Smooth muscle cell (in vitro differentiated cells): ENCODE measurements around the gene SERPINE2. TPM values are rescaled to one million over a fixed set of nuclear protein-coding genes. Genes with fewer than 3 reads are reported as not detected.

Source experiments
- DNase-seq: peaks from one replicate; lab custom pipeline; 2025; ENCODE audit not compliant: unreplicated experiment; lab: John Stamatoyannopoulos, UW
- H2AFZ ChIP-seq: fragments of 200-600 bp; sonication (generic); 2 replicates; pipeline ENCODE4 v1.6.0; 2016; ENCODE audit warnings: antibody characterized with exemption, low read depth, mild to moderate bottlenecking
- H3F3A ChIP-seq: fragments of 200-600 bp; sonication (generic); 2 replicates; pipeline ENCODE4 v1.6.0; 2017; ENCODE audit warnings: antibody characterized with exemption, low read depth
- H3K27ac ChIP-seq: fragments of 200-600 bp; sonication (generic); 2 replicates; pipeline ENCODE4 v1.5.1; 2016; ENCODE audit warnings: low read depth, mild to moderate bottlenecking
- H3K27me3 ChIP-seq: fragments of 200-600 bp; sonication (generic); 2 replicates; pipeline ENCODE4 v1.6.1; 2016; ENCODE audit warnings: low read depth, mild to moderate bottlenecking
- H3K36me3 ChIP-seq: fragments of 200-600 bp; sonication (generic); 2 replicates; pipeline ENCODE4 v1.5.1; 2016; ENCODE audit warnings: low read depth
- H3K4me1 ChIP-seq: fragments of 200-600 bp; sonication (generic); 2 replicates; pipeline ENCODE4 v1.5.1; 2016; ENCODE audit warnings: low read depth
- H3K4me2 ChIP-seq: fragments of 200-600 bp; sonication (generic); 2 replicates; pipeline ENCODE4 v1.6.0; 2016; ENCODE audit warnings: mild to moderate bottlenecking
- H3K4me3 ChIP-seq: fragments of 200-600 bp; sonication (generic); 2 replicates; pipeline ENCODE4 v1.5.1; 2016; ENCODE audit warnings: mild to moderate bottlenecking
- H3K79me2 ChIP-seq: fragments of 200-600 bp; sonication (generic); 2 replicates; pipeline ENCODE4 v1.6.0; 2016; ENCODE audit warnings: low read depth, mild to moderate bottlenecking
- H3K9ac ChIP-seq: fragments of 200-600 bp; sonication (generic); 2 replicates; pipeline ENCODE4 v1.6.0; 2016; ENCODE audit warnings: low read depth
- H3K9me3 ChIP-seq: fragments of 200-600 bp; sonication (generic); replicated peaks from 2 replicates; pipeline ENCODE4 v1.5.1; 2016; ENCODE audit warnings: low read depth
- H4K20me1 ChIP-seq: fragments of 200-600 bp; sonication (generic); 2 replicates; pipeline ENCODE4 v1.6.0; 2016; ENCODE audit warnings: low read depth
- WGBS: methylation state at CpG from one replicate; pipeline ENCODE4 v1.1.7; 2016; ENCODE audit warnings: low lambda C conversion rate; 5-methylcytosine and 5-hydroxymethylcytosine counted together
- polyA plus RNA-seq: library from polyadenylated mRNA; unstranded; fragments of >200 nt; fragmentation: Nextera tagmentation; extraction: Ambion mirVana; gene quantifications from 2 replicates; pipeline ENCODE4 v1.2.1, GENCODE V29; 2016
- total RNA-seq: library from RNA; depleted of rRNA; stranded (reverse); fragments of >200 nt; gene quantifications from 2 replicates; pipeline ENCODE4 v1.2.3, GENCODE V29; 2014
- TF ChIP-seq, protein P1 (sequence below): fragments of 200-600 bp; sonication (generic); IDR thresholded peaks from 2 replicates; pipeline ENCODE4 v1.5.1; 2017; ENCODE audit warnings: borderline replicate concordance, mild to moderate bottlenecking, antibody characterized with exemption; ENCODE audit not compliant: insufficient read depth, poor library complexity, severe bottlenecking

The SERPINE2 gene
- total and polyA plus RNA-seq, 2 experiments from 2014 or later: 2,183 to 3,094 TPM

DNA sequence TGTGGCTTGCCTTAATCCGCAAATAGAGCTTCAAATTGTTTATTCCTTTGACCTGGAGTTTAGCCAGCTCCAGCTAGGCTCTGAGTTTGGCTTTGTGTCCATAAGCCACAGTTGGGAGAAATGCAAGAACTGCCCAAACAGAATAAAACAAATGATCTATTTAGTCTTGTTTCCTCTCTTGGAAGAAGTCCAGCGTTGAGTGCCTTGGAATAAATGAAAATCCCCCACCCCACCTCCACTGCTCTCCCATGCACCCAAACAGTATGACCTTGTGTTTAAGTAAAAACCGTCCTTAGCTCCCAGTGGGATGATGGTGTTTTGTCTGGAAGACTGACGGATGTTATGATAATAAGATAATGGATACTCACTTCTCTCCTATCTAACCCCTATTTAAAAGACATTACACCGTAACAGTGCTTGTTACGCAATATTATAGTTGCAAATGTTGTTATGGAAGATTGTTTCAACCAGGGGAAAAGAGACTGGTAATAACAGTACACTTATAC, 3.2 kb upstream of the SERPINE2 start:
- no peaks in the 10 kb centered on the region for H3K9me3 ChIP-seq
- peaks cover 3% of the 10 kb centered on the region for H3F3A ChIP-seq
- no peak overlapping the region for H2AFZ ChIP-seq
- TF ChIP-seq, protein P1, sequence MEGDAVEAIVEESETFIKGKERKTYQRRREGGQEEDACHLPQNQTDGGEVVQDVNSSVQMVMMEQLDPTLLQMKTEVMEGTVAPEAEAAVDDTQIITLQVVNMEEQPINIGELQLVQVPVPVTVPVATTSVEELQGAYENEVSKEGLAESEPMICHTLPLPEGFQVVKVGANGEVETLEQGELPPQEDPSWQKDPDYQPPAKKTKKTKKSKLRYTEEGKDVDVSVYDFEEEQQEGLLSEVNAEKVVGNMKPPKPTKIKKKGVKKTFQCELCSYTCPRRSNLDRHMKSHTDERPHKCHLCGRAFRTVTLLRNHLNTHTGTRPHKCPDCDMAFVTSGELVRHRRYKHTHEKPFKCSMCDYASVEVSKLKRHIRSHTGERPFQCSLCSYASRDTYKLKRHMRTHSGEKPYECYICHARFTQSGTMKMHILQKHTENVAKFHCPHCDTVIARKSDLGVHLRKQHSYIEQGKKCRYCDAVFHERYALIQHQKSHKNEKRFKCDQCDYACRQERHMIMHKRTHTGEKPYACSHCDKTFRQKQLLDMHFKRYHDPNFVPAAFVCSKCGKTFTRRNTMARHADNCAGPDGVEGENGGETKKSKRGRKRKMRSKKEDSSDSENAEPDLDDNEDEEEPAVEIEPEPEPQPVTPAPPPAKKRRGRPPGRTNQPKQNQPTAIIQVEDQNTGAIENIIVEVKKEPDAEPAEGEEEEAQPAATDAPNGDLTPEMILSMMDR: no peak
- no peaks in the 10 kb centered on the region for H3K36me3 ChIP-seq
- H3K9ac ChIP-seq: no peak overlapping the region
- no peak overlapping the region for H3K4me3 ChIP-seq
- WGBS: 66% methylated on average over 6 of the region's 6 CpGs
- H3K27me3 ChIP-seq: no peaks in the 10 kb centered on the region
- H3K79me2 ChIP-seq: peaks cover 16% of the 10 kb centered on the region
- no peak overlapping the region for H3K27ac ChIP-seq
- peaks cover 17% of the 10 kb centered on the region for H4K20me1 ChIP-seq
- no peak for DNase-seq
- H3K4me1 ChIP-seq: peaks cover 11% of the 10 kb centered on the region
- no peak overlapping the region for H3K4me2 ChIP-seq

DNA sequence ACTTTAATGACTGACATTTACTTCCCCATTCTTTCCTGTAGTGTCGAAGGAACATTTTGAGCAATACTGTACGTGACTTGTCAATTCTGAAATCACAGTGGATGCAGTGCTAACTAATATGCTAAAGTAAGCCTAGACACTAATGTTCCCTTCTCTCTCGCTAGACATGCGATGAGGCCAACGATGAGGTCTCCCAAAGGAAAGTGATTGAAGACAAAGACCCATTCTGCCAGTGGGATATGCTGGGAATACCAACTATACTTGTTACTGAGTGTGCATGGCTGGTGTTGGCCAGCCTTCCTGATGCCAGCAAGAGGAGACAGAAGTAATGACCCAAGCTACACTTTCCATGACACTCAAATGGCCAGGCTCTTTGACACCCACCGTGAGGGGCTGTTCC, 2.5 kb upstream of the SERPINE2 start:
- TF ChIP-seq, protein P1: no peak
- Histone ChIP-seq H2AFZ (no peak overlapping the region), H3K4me1 (peaks cover 14% of the 10 kb centered on the region), H3K9ac (no peak overlapping the region), H4K20me1 (peaks cover 24% of the 10 kb centered on the region), H3K79me2 (peaks cover 23% of the 10 kb centered on the region), H3K4me3 (no peak overlapping the region), H3K9me3 (no peaks in the 10 kb centered on the region), H3K27me3 (no peaks in the 10 kb centered on the region), H3K4me2 (no peak overlapping the region), H3K36me3 (no peaks in the 10 kb centered on the region), H3F3A (peaks cover 3% of the 10 kb centered on the region), H3K27ac (no peak overlapping the region)
- 98% methylated on average over 6 of the region's 6 CpGs for WGBS
- no peak for DNase-seq

DNA sequence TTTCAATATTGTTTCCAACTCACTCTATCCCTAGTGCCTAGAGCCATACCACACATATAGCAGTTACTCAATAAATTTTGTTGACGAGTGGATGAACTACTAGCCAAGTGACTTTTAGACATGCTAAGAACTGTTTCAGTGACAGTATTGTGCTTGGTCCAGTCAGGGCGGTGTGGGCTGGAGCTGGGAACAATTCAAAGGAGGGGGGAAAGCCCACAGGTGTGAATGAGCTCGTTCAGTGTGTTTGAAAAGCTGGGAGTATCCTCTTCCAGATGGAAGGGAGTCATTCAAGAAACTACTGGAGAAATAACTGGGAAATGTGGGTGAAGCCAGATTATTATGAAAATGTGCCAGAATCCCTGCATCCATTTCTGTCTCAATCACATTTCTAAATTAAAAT, 1.7 kb upstream of the SERPINE2 start:
- 72% methylated on average over 3 of the region's 3 CpGs for WGBS

More for the DNA sequence above, 1.7 kb upstream of the SERPINE2 start:
- no peaks in the 10 kb centered on the region for H3K9me3 ChIP-seq
- DNase-seq: no peak
- H3K4me2 ChIP-seq: peak overlapping the region; percentile 91
- H3K79me2 ChIP-seq: peaks cover 31% of the 10 kb centered on the region
- H3F3A ChIP-seq: peaks cover 3% of the 10 kb centered on the region
- H2AFZ ChIP-seq: no peak overlapping the region
- no peak overlapping the region for H3K4me3 ChIP-seq
- peaks cover 17% of the 10 kb centered on the region for H3K4me1 ChIP-seq
- H3K27me3 ChIP-seq: no peaks in the 10 kb centered on the region
- TF ChIP-seq, protein P1: no peak
- H3K9ac ChIP-seq: no peak overlapping the region
- no peak overlapping the region for H3K27ac ChIP-seq
- H3K36me3 ChIP-seq: no peaks in the 10 kb centered on the region
- peaks cover 32% of the 10 kb centered on the region for H4K20me1 ChIP-seq
